WTC11 (cell line): Measurements from ENCODE around the gene PFN1. TPM values are rescaled to one million over a fixed set of nuclear protein-coding genes. Genes with fewer than 3 reads are reported as not detected.
A peak's percentile ranks its signal among the peaks of the same experiment; 100 is the strongest.

Source experiments
- ATAC-seq: fragments of 200-7000 bp; cut with Tn5 transposase; 2 replicates; pipeline ENCODE4 v1.10.0; 2021; ENCODE audit warnings: mild to moderate bottlenecking, moderate library complexity
- CTCF ChIA-PET: fragments of 300-600 bp; sonication (Branson Sonifier 250); formaldehyde crosslinking; loops from one replicate; lab custom pipeline; 2021; ENCODE audit warnings: antibody characterized with exemption; lab: Charles Lee
- POLR2A ChIA-PET: fragments of 350-600 bp; sonication (Branson Sonifier 250); formaldehyde crosslinking; loops from one replicate; lab custom pipeline; 2021; ENCODE audit warnings: antibody characterized with exemption; lab: Charles Lee
- DNase-seq: peaks from one replicate; pipeline ENCODE4 v3.0.0; 2021; ENCODE audit warnings: low spot score
- H3K27ac Mint-ChIP-seq: 2 replicates; pipeline ENCODE4 v1.8.0; 2021; ENCODE audit warnings: mixed read lengths
- H3K27me3 Mint-ChIP-seq: 2 replicates; pipeline ENCODE4 v1.8.0; 2021; ENCODE audit warnings: low read depth, mild to moderate bottlenecking, moderate library complexity, mixed read lengths
- H3K36me3 Mint-ChIP-seq: 2 replicates; pipeline ENCODE4 v1.8.0; 2021; ENCODE audit warnings: mixed read lengths
- H3K4me1 Mint-ChIP-seq: 2 replicates; pipeline ENCODE4 v1.8.0; 2022; ENCODE audit warnings: mixed read lengths
- H3K4me3 Mint-ChIP-seq: 2 replicates; pipeline ENCODE4 v1.8.0; 2021; ENCODE audit warnings: mild to moderate bottlenecking, moderate library complexity, mixed read lengths
- H3K9me3 Mint-ChIP-seq: 2 replicates; pipeline ENCODE4 v1.8.0; 2021; ENCODE audit warnings: mixed read lengths
- CBFB ChIP-seq: sonication (generic); formaldehyde crosslinking; IDR thresholded peaks from 2 replicates; pipeline ENCODE4 v1.8.1; 2022; ENCODE audit warnings: mild to moderate bottlenecking, low read depth, missing genetic modification reagents
- JUN ChIP-seq: sonication (generic); formaldehyde crosslinking; IDR thresholded peaks from 2 replicates; pipeline ENCODE4 v1.8.0; 2023; ENCODE audit warnings: mild to moderate bottlenecking, missing genetic modification reagents
- MXD4 ChIP-seq: fragments of 250-450 bp; sonication (Bioruptor Pico); IDR thresholded peaks from 2 replicates; pipeline ENCODE4 v1.8.0; 2021; ENCODE audit warnings: mild to moderate bottlenecking, moderate library complexity, borderline replicate concordance
- NFE2L1 ChIP-seq: sonication (generic); formaldehyde crosslinking; IDR thresholded peaks from 2 replicates; pipeline ENCODE4 v1.8.1; 2023; ENCODE audit warnings: missing genetic modification reagents
- NFYB ChIP-seq: sonication (generic); formaldehyde crosslinking; conservative IDR thresholded peaks from 2 replicates; pipeline ENCODE4 v1.8.0; 2022; ENCODE audit warnings: low read depth, missing genetic modification reagents
- PRRX2 ChIP-seq: fragments of 250-450 bp; sonication (Bioruptor Pico); IDR thresholded peaks from 2 replicates; pipeline ENCODE4 v1.8.0; 2021; ENCODE audit warnings: mild to moderate bottlenecking
- RELA ChIP-seq: sonication (generic); formaldehyde crosslinking; IDR thresholded peaks from 2 replicates; pipeline ENCODE4 v1.8.1; 2022; ENCODE audit warnings: missing genetic modification reagents, mild to moderate bottlenecking, borderline replicate concordance
- SP1 ChIP-seq: sonication (generic); formaldehyde crosslinking; conservative IDR thresholded peaks from 2 replicates; pipeline ENCODE4 v1.8.1; 2022; ENCODE audit warnings: missing genetic modification reagents
- ZBTB21 ChIP-seq: sonication (generic); formaldehyde crosslinking; IDR thresholded peaks from 2 replicates; pipeline ENCODE4 v1.8.1; 2023; ENCODE audit warnings: mild to moderate bottlenecking, missing genetic modification reagents, borderline replicate concordance
- ZNF317 ChIP-seq: sonication (generic); formaldehyde crosslinking; IDR thresholded peaks from 2 replicates; pipeline ENCODE4 v1.8.1; 2023; ENCODE audit warnings: low read depth, mild to moderate bottlenecking, moderate library complexity, missing genetic modification reagents, borderline replicate concordance
- total RNA-seq: library from RNA; stranded (reverse); gene quantifications from 3 replicates; pipeline ENCODE4 v1.2.3, GENCODE V29; 2021
- TF ChIP-seq, protein P1 (sequence below): sonication (generic); formaldehyde crosslinking; IDR thresholded peaks from 2 replicates; pipeline ENCODE4 v1.8.0; 2022; ENCODE audit warnings: mild to moderate bottlenecking, missing genetic modification reagents
- TF ChIP-seq, protein P2 (sequence below): sonication (generic); formaldehyde crosslinking; IDR thresholded peaks from 2 replicates; pipeline ENCODE4 v1.8.1; 2023; ENCODE audit warnings: mild to moderate bottlenecking, missing genetic modification reagents
- TF ChIP-seq, protein P3 (sequence below): sonication (generic); formaldehyde crosslinking; IDR thresholded peaks from 2 replicates; pipeline ENCODE4 v1.8.1; 2023; ENCODE audit warnings: mild to moderate bottlenecking, missing genetic modification reagents, moderate library complexity
- TF ChIP-seq, protein P4 (sequence below): sonication (generic); formaldehyde crosslinking; IDR thresholded peaks from 2 replicates; pipeline ENCODE4 v1.8.0; 2022; ENCODE audit warnings: missing genetic modification reagents
- TF ChIP-seq, protein P5 (sequence below): fragments of 250-450 bp; sonication (Bioruptor Pico); IDR thresholded peaks from 2 replicates; pipeline ENCODE4 v1.8.0; 2021; ENCODE audit warnings: mild to moderate bottlenecking

The PFN1 gene
- total RNA-seq, 1 experiment from 2014 or later: 1,289 TPM

DNA sequence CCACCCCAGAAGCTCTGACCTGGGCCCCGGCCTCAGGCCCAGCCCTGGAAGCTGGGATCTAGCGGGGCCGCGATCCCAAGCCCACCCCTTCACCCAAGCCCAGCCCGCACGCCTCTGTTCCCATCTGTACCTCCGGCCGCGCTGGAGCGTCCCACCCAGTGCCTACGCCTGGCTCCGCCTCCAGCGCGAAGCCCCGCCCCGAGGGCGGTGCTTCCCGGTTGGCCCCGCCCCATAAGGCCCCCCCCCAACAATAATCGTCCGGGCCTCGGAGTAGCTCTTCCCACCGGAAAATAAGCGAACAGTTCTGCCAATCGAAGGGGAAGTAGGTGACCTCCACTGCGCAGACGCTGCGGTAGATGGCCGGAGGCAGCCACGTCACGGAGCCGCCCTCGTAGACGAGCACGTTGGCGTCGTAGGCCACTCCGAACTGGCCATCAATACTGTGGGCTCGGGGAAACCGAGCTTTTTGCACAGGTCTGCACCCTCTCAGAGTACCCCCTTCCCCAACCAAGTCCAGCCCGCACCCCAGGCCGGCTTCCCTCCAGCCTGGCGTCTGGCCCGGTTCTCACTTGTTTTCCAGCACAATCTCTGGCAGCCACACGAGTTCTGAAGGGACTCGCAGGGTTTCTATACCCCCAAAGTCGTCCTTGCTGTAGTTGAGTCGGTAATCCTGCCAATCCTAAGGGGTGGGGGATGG is 46.5 kb downstream of the PFN1 start:
- peaks cover 13% of the 10 kb centered on the region for H3K4me1 Mint-ChIP-seq
- POLR2A ChIA-PET: interaction anchor here (0.6 to 1.1 kb wide), 2 partner anchors 38 to 134 kb away, joined by 3 to 7 read pairs; partner anchors contain the start of genes RNF167 and SLC25A11
- TF ChIP-seq, protein P1, sequence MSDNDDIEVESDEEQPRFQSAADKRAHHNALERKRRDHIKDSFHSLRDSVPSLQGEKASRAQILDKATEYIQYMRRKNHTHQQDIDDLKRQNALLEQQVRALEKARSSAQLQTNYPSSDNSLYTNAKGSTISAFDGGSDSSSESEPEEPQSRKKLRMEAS (CRISPR knock-in tag): no peak
- no peak for TF ChIP-seq ZNF317 (CRISPR knock-in tag)
- TF ChIP-seq, all 79 proteins: peak for 0
- Mint-ChIP-seq H3K9me3 (no peaks in the 10 kb centered on the region), H3K36me3 (no peaks in the 10 kb centered on the region), H3K4me3 (peak overlapping the region; percentile 81), H3K27me3 (peaks cover 10% of the 10 kb centered on the region), H3K27ac (no peak overlapping the region)
- ATAC-seq: 0 out of 2 replicates have a peak, but pooled peaks have one; percentile 5
- CTCF ChIA-PET: interaction anchor here (1.5 to 1.9 kb wide), 2 partner anchors 112 to 192 kb away, joined by 7 to 9 read pairs; partner anchors contain the start of gene ARRB2
- DNase-seq: no peak

DNA sequence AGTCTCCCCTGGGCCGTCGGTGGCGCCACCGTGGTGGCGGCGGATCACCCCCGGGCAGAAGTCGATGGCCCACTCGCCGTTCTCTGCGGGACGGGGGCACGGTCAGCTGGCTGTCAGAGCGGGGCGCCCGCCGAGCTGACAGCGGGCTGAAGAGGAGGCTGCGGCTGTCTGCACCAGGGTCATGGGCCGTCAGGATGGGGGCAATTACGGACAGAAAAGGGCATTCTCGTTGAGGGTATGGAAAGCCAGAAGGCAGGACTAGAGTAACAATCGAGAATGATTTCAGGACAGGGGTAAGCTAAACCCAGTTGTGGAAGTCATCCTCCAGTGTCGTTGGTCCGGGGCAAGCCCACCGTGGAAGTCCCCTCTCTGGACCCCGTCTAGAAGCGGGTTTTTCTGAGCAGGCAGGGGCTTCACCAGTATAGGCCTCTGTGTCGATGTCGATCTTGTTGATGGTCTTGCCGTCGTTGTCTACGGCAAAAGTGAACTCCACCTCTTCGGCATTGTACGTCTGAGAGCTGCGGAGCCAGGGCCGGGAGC is 47.2 kb downstream of the PFN1 start:
- no peaks in the 10 kb centered on the region for H3K9me3 Mint-ChIP-seq
- ATAC-seq (no peak), DNase-seq (no peak)
- CTCF ChIA-PET: interaction anchor here (0.6 to 2.8 kb wide), 6 partner anchors 8 to 191 kb away, joined by 3 to 38 read pairs (median 6); partner anchors contain the start of gene ARRB2
- H3K27ac Mint-ChIP-seq: no peak overlapping the region
- peaks cover 10% of the 10 kb centered on the region for H3K27me3 Mint-ChIP-seq
- POLR2A ChIA-PET: interaction anchor here (0.6 to 2.0 kb wide), 2 partner anchors 8 to 135 kb away, joined by 7 read pairs; no protein-coding TSS in a partner anchor
- TF ChIP-seq PRRX2 (CRISPR knock-in tag) (no peak), MXD4 (no peak), NFE2L1 (CRISPR knock-in tag) (no peak), JUN (CRISPR knock-in tag) (no peak)
- TF ChIP-seq, protein P2, sequence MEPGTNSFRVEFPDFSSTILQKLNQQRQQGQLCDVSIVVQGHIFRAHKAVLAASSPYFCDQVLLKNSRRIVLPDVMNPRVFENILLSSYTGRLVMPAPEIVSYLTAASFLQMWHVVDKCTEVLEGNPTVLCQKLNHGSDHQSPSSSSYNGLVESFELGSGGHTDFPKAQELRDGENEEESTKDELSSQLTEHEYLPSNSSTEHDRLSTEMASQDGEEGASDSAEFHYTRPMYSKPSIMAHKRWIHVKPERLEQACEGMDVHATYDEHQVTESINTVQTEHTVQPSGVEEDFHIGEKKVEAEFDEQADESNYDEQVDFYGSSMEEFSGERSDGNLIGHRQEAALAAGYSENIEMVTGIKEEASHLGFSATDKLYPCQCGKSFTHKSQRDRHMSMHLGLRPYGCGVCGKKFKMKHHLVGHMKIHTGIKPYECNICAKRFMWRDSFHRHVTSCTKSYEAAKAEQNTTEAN (CRISPR knock-in tag): no peak
- TF ChIP-seq, protein P3, sequence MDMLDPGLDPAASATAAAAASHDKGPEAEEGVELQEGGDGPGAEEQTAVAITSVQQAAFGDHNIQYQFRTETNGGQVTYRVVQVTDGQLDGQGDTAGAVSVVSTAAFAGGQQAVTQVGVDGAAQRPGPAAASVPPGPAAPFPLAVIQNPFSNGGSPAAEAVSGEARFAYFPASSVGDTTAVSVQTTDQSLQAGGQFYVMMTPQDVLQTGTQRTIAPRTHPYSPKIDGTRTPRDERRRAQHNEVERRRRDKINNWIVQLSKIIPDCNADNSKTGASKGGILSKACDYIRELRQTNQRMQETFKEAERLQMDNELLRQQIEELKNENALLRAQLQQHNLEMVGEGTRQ (CRISPR knock-in tag): no peak
- peaks cover 14% of the 10 kb centered on the region for H3K4me1 Mint-ChIP-seq
- H3K4me3 Mint-ChIP-seq: peak overlapping the region; percentile 81
- peaks cover under 1% of the 10 kb centered on the region; the same call in 1 of the 2 replicates for H3K36me3 Mint-ChIP-seq

DNA sequence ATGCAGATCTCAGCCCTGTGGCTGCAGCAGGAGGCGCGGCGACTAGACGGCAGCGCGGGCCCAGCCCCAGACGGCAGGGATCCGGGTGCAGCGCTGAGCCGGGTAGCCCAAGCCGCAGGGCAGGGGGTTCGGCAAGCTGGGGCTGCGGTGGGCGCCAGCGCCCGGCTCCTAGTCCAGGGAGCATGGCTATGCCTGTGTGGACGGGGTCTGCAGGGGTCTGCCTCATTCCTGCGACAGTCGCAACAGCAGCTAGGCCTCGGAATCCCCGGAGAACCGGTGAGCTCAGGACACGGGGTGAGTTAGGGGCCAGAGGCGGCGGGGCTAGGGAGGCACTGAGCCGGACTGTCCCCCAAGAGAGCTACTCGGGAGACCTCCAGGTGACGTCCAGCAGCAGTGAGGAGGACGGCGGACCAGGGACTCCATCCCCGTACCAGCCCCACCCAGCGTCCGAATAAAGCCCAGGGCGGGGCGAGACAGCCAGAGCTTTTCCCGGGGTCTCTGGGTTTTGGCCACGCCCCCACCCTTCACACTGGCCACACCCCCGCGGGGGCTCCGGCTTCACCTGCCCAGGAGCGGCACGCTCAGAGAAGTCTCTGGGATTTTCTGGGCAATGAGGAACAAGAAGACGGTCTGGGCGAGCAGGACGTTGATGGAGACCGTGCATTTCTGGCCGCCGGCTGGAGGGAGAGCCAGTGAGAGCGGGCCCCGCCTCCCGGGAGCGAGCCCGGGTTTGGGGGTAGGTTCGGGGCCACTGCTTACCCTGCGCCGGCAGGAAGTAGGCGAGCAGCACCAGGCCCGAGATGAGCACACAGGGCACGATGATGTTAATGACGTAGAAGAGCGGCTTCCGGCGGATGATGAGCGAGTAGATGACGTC is 47.9 kb downstream of the PFN1 start:
- DNase-seq (peak; percentile 83), ATAC-seq (peak; percentile 40)
- CTCF ChIA-PET: interaction anchor here (0.6 to 2.8 kb wide), 13 partner anchors 8 to 344 kb away, joined by 3 to 38 read pairs (median 4); partner anchors contain the start of genes ARRB2, RNF167, SLC25A11 and SPAG7
- H3K36me3 Mint-ChIP-seq: peaks cover 5% of the 10 kb centered on the region; the same call in 1 of the 2 replicates
- TF ChIP-seq, protein P1 (CRISPR knock-in tag): 0 out of 2 replicates have a peak, but pooled peaks have one; percentile 14
- TF ChIP-seq NFYB (CRISPR knock-in tag) (no peak), ZBTB21 (peak; percentile 92), RELA (CRISPR knock-in tag) (0 out of 2 replicates have a peak, but pooled peaks have one; percentile 29), SP1 (0 out of 2 replicates have a peak, but pooled peaks have one; percentile 28), CBFB (CRISPR knock-in tag) (no peak)
- TF ChIP-seq, protein P4, sequence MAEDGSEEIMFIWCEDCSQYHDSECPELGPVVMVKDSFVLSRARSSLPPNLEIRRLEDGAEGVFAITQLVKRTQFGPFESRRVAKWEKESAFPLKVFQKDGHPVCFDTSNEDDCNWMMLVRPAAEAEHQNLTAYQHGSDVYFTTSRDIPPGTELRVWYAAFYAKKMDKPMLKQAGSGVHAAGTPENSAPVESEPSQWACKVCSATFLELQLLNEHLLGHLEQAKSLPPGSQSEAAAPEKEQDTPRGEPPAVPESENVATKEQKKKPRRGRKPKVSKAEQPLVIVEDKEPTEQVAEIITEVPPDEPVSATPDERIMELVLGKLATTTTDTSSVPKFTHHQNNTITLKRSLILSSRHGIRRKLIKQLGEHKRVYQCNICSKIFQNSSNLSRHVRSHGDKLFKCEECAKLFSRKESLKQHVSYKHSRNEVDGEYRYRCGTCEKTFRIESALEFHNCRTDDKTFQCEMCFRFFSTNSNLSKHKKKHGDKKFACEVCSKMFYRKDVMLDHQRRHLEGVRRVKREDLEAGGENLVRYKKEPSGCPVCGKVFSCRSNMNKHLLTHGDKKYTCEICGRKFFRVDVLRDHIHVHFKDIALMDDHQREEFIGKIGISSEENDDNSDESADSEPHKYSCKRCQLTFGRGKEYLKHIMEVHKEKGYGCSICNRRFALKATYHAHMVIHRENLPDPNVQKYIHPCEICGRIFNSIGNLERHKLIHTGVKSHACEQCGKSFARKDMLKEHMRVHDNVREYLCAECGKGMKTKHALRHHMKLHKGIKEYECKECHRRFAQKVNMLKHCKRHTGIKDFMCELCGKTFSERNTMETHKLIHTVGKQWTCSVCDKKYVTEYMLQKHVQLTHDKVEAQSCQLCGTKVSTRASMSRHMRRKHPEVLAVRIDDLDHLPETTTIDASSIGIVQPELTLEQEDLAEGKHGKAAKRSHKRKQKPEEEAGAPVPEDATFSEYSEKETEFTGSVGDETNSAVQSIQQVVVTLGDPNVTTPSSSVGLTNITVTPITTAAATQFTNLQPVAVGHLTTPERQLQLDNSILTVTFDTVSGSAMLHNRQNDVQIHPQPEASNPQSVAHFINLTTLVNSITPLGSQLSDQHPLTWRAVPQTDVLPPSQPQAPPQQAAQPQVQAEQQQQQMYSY (CRISPR knock-in tag): peak; percentile 76
- TF ChIP-seq, protein P5, sequence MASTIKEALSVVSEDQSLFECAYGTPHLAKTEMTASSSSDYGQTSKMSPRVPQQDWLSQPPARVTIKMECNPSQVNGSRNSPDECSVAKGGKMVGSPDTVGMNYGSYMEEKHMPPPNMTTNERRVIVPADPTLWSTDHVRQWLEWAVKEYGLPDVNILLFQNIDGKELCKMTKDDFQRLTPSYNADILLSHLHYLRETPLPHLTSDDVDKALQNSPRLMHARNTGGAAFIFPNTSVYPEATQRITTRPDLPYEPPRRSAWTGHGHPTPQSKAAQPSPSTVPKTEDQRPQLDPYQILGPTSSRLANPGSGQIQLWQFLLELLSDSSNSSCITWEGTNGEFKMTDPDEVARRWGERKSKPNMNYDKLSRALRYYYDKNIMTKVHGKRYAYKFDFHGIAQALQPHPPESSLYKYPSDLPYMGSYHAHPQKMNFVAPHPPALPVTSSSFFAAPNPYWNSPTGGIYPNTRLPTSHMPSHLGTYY (CRISPR knock-in tag): no peak
- H3K27me3 Mint-ChIP-seq: peaks cover 5% of the 10 kb centered on the region
- H3K9me3 Mint-ChIP-seq: no peaks in the 10 kb centered on the region
- POLR2A ChIA-PET: interaction anchor here (0.5 to 2.0 kb wide), 5 partner anchors 9 to 68 kb away, joined by 3 to 12 read pairs (median 5); partner anchors contain the start of genes ENO3 and SPAG7
- H3K27ac Mint-ChIP-seq: no peak overlapping the region
- peak overlapping the region; percentile 81 for H3K4me3 Mint-ChIP-seq
- peaks cover 16% of the 10 kb centered on the region for H3K4me1 Mint-ChIP-seq
